Astrocyte (in vitro differentiated cells and primary cell): Measurements from ENCODE around the gene FHL1. TPM values are rescaled to one million over a fixed set of nuclear protein-coding genes. Genes with fewer than 3 reads are reported as not detected.

Experiments used
- DNase-seq: peaks from one replicate; pipeline ENCODE4 v3.0.0-alpha.2; 2010; ENCODE audit warnings: low read depth
- FAIRE-seq: peaks from 2 replicates; lab custom pipeline; 2011; peaks lifted over from hg19 to GRCh38; lab: Jason Lieb, UNC
- H2AFZ ChIP-seq: 2 replicates; pipeline ENCODE4 v1.6.0; 2012; ENCODE audit warnings: low read depth, low read length, inconsistent platforms
- H3K27ac ChIP-seq: 2 replicates; pipeline ENCODE4 v1.5.1; 2011; ENCODE audit warnings: low read depth, low read length, inconsistent platforms
- H3K27me3 ChIP-seq: 2 replicates; pipeline ENCODE4 v1.6.0; 2011; ENCODE audit warnings: low read length, inconsistent platforms; ENCODE audit not compliant: insufficient read depth
- H3K36me3 ChIP-seq: 2 replicates; pipeline ENCODE4 v1.5.1; 2011; ENCODE audit warnings: low read length, inconsistent platforms; ENCODE audit not compliant: insufficient read depth
- H3K4me1 ChIP-seq: 2 replicates; pipeline ENCODE4 v1.5.1; 2011; ENCODE audit warnings: low read length, inconsistent platforms; ENCODE audit not compliant: insufficient read depth
- H3K4me2 ChIP-seq: 2 replicates; pipeline ENCODE4 v1.6.0; 2012; ENCODE audit warnings: low read length, inconsistent platforms
- H3K4me3 ChIP-seq: 2 replicates; pipeline ENCODE4 v1.5.1; 2011; ENCODE audit warnings: low read depth, mild to moderate bottlenecking, low read length, inconsistent platforms; ENCODE audit not compliant: insufficient read depth
- H3K79me2 ChIP-seq: 2 replicates; pipeline ENCODE4 v1.6.0; 2012; ENCODE audit warnings: mild to moderate bottlenecking, low read length, inconsistent platforms; ENCODE audit not compliant: insufficient read depth
- H3K9ac ChIP-seq: 2 replicates; pipeline ENCODE4 v1.6.0; 2012; ENCODE audit warnings: mild to moderate bottlenecking, low read length, inconsistent platforms
- H3K9me3 ChIP-seq: 2 replicates; pipeline ENCODE4 v1.5.1; 2012; ENCODE audit warnings: low read depth, mild to moderate bottlenecking, low read length, inconsistent platforms; ENCODE audit not compliant: insufficient read depth
- H4K20me1 ChIP-seq: 2 replicates; pipeline ENCODE4 v1.6.0; 2012; ENCODE audit warnings: low read length, inconsistent platforms; ENCODE audit not compliant: insufficient read depth
- H3K27ac Mint-ChIP-seq: one replicate; pipeline ENCODE4 v1.8.0; 2021; ENCODE audit warnings: mild to moderate bottlenecking, mixed read lengths; ENCODE audit not compliant: unreplicated experiment
- H3K27me3 Mint-ChIP-seq: one replicate; pipeline ENCODE4 v1.8.0; 2021; ENCODE audit warnings: low read depth, mixed read lengths; ENCODE audit not compliant: unreplicated experiment
- H3K36me3 Mint-ChIP-seq: one replicate; pipeline ENCODE4 v1.8.0; 2021; ENCODE audit warnings: low read depth, mixed read lengths; ENCODE audit not compliant: unreplicated experiment
- H3K4me1 Mint-ChIP-seq: one replicate; pipeline ENCODE4 v1.8.0; 2021; ENCODE audit warnings: low read depth, mixed read lengths; ENCODE audit not compliant: unreplicated experiment
- H3K4me3 Mint-ChIP-seq: one replicate; pipeline ENCODE4 v1.8.0; 2021; ENCODE audit warnings: mild to moderate bottlenecking, moderate library complexity, mixed read lengths; ENCODE audit not compliant: unreplicated experiment
- H3K9me3 Mint-ChIP-seq: one replicate; pipeline ENCODE4 v1.8.0; 2021; ENCODE audit warnings: mild to moderate bottlenecking, mixed read lengths; ENCODE audit not compliant: unreplicated experiment
- CTCF ChIP-seq: IDR thresholded peaks from 2 replicates; pipeline ENCODE4 v1.5.1; 2011; ENCODE audit warnings: low read depth, mild to moderate bottlenecking, inconsistent platforms, low read length, moderate library complexity; ENCODE audit not compliant: insufficient read depth
- EZH2 ChIP-seq: IDR thresholded peaks from 2 replicates; pipeline ENCODE4 v1.6.1; 2012; ENCODE audit warnings: mild to moderate bottlenecking, low read length, inconsistent platforms; ENCODE audit not compliant: insufficient read depth
- total RNA-seq: library from RNA; stranded (reverse); gene quantifications from 2 replicates; pipeline ENCODE4 v1.2.1, GENCODE V29; 2021

The FHL1 gene
- total RNA-seq, 1 donor from 2014 or later, result 115 TPM

- Mint-ChIP-seq H3K4me3 (no peak overlapping the region), H3K36me3 (peaks cover 15% of the 10 kb centered on the region), H3K9me3 (no peaks in the 10 kb centered on the region), H3K4me1 (peaks cover 4% of the 10 kb centered on the region), H3K27me3 (no peaks in the 10 kb centered on the region), H3K27ac (peak overlapping the region; percentile 26)
- Histone ChIP-seq H3K9ac (no peak overlapping the region), H3K79me2 (no peaks in the 10 kb centered on the region), H3K27ac (no peak overlapping the region), H4K20me1 (no peaks in the 10 kb centered on the region), H3K36me3 (peaks cover 32% of the 10 kb centered on the region), H3K4me1 (peaks cover 3% of the 10 kb centered on the region), H3K4me2 (peak overlapping the region; percentile 29), H3K9me3 (no peaks in the 10 kb centered on the region), H2AFZ (no peak overlapping the region), H3K27me3 (no peaks in the 10 kb centered on the region), H3K4me3 (no peak overlapping the region)
- TF ChIP-seq CTCF (no peak), EZH2 (no peak)
- FAIRE-seq (no peak), DNase-seq (no peak)
Observed at GRCh38 chrX:136220951-136221350, 73.6 kb downstream of the FHL1 start.

DNA sequence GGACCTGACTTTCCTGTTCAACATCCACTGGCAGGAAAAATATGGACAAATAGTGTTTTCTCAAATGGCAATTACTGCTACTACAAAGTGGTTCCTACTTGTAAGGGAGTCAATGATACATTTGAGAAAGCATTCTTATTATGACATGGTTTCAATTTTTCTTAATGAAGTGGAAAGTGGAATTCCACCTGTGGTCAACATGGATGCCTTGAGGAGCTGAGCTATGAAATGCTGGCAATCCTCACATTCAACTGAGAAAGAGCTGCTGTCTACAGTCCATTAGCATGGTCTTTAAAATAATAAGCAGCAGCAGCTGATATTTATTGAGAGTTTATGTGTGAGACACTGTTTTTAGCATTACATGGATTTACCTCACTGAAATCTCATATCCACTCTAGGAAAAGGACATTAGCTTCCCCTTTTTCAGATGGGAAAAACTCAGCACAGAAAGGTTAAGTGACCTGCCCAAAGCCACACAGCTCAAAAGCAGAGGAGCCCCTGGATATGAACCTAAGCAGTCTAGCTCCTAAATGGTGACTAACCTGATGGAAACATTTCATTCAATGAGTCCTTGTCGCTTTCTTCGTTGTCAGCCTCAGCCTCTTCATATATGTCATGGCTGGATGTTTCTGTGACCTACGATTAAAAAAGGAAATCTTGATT lies 74.6 kb downstream of the FHL1 start:
- Histone ChIP-seq H3K4me3 (no peak overlapping the region), H4K20me1 (no peaks in the 10 kb centered on the region), H3K4me2 (no peak overlapping the region), H3K9ac (no peak overlapping the region), H3K27ac (no peak overlapping the region), H3K9me3 (no peaks in the 10 kb centered on the region), H3K79me2 (no peaks in the 10 kb centered on the region), H2AFZ (no peak overlapping the region), H3K4me1 (peaks cover 3% of the 10 kb centered on the region), H3K36me3 (peaks cover 30% of the 10 kb centered on the region), H3K27me3 (no peaks in the 10 kb centered on the region)
- Mint-ChIP-seq H3K4me1 (peaks cover 4% of the 10 kb centered on the region), H3K9me3 (no peaks in the 10 kb centered on the region), H3K27ac (peak overlapping the region; percentile 12), H3K4me3 (no peak overlapping the region), H3K27me3 (no peaks in the 10 kb centered on the region), H3K36me3 (peaks cover 15% of the 10 kb centered on the region)
- TF ChIP-seq CTCF (no peak), EZH2 (no peak)
- DNase-seq (peak; percentile 44), FAIRE-seq (peak; percentile 68)

- H3K79me2 ChIP-seq, result no peaks in the 10 kb centered on the region
- H3K9me3 Mint-ChIP-seq, result no peaks in the 10 kb centered on the region
Observed at GRCh38 chrX:136227074-136227473, 79.7 kb downstream of the FHL1 start.

More at GRCh38 chrX:136227074-136227473, 79.7 kb downstream of the FHL1 start:
- H3K4me3 ChIP-seq, result no peak overlapping the region
- H3K9me3 ChIP-seq, result no peaks in the 10 kb centered on the region
- H3K27ac Mint-ChIP-seq, result peak overlapping the region; percentile 69
- no peak overlapping the region for H3K4me2 ChIP-seq
- DNase-seq (no peak), FAIRE-seq (no peak)
- H3K4me1 Mint-ChIP-seq, result peaks cover 4% of the 10 kb centered on the region
- H3K27me3 Mint-ChIP-seq, result no peaks in the 10 kb centered on the region
- peaks cover 18% of the 10 kb centered on the region for H3K36me3 ChIP-seq
- no peaks in the 10 kb centered on the region for H3K4me1 ChIP-seq
- no peak for TF ChIP-seq EZH2
- TF ChIP-seq CTCF, result no peak
- no peak overlapping the region for H3K27ac ChIP-seq
- H3K36me3 Mint-ChIP-seq, result peaks cover 1% of the 10 kb centered on the region
- H3K27me3 ChIP-seq, result no peaks in the 10 kb centered on the region
- H3K9ac ChIP-seq, result no peak overlapping the region
- H3K4me3 Mint-ChIP-seq, result no peak overlapping the region
- no peaks in the 10 kb centered on the region for H4K20me1 ChIP-seq
- H2AFZ ChIP-seq, result no peak overlapping the region
